Esophagus muscularis mucosa (tissue), 4 donors: Measurements from ENCODE around the gene RNASET2. TPM values are rescaled to one million over a fixed set of nuclear protein-coding genes. Genes with fewer than 3 reads are reported as not detected.

ENCODE experiments used
- DNase-seq: peaks from one replicate; pipeline ENCODE4 v3.0.0-alpha.2; 2017; ENCODE audit errors: extremely low spot score
- H3K27ac ChIP-seq, 4 donors: fragments of 200-600 bp; sonication (generic); replicated peaks in 1 of 4; 1 replicate in 3 of 4; 2 replicates in 1 of 4; pipeline ENCODE4 v1.5.1; 2016 to 2019; ENCODE audit warnings: mild to moderate bottlenecking in 1 of 4
- H3K27me3 ChIP-seq, 4 donors: fragments of 200-600 bp; sonication (generic); one replicate each; pipeline versions ENCODE4 v1.5.1 to v1.6.0; 2016 to 2019
- H3K36me3 ChIP-seq, 4 donors: fragments of 200-600 bp; sonication (generic); one replicate each; pipeline ENCODE4 v1.5.1; 2016 to 2019
- H3K4me1 ChIP-seq, 4 donors: fragments of 200-600 bp; sonication (generic); one replicate each; pipeline ENCODE4 v1.5.1; 2016 to 2019
- H3K4me3 ChIP-seq, 4 donors: fragments of 200-600 bp; sonication (generic); 1 replicate in 2 of 4; 2 replicates in 2 of 4; pipeline ENCODE4 v1.5.1; 2016 to 2019; ENCODE audit warnings: mild to moderate bottlenecking in 4 of 4, moderate library complexity in 1 of 4
- H3K9me3 ChIP-seq, 4 donors: fragments of 200-600 bp; sonication (generic); 1 replicate in 3 of 4; 2 replicates in 1 of 4; pipeline ENCODE4 v1.5.1; 2016 to 2019
- CTCF ChIP-seq, 3 experiments: fragments of 200-600 bp in 2 of 3; fragments of 450-650 bp in 1 of 3; sonication (generic) in 2 of 3; IDR thresholded peaks; one replicate each; pipeline ENCODE4 v1.5.1; 2017 to 2019; ENCODE audit warnings: antibody characterized with exemption in 3 of 3, mild to moderate bottlenecking in 2 of 3, moderate library complexity in 1 of 3
- EP300 ChIP-seq: sonication (generic); formaldehyde crosslinking; IDR thresholded peaks from one replicate; pipeline ENCODE4 v1.6.1; 2017; ENCODE audit warnings: antibody characterized with exemption
- POLR2A ChIP-seq: fragments of 450-650 bp; IDR thresholded peaks from one replicate; pipeline ENCODE4 v1.6.1; 2017; ENCODE audit warnings: antibody characterized with exemption, moderate library complexity, mild to moderate bottlenecking, low read depth
- POLR2AphosphoS5 ChIP-seq, 2 donors: sonication (generic); formaldehyde crosslinking; IDR thresholded peaks; one replicate each; pipeline ENCODE4 v1.6.1; 2017; ENCODE audit warnings: antibody characterized with exemption in 2 of 2
- WGBS: methylation state at CpG from one replicate; pipeline ENCODE4 v1.1.5; 2018; 5-methylcytosine and 5-hydroxymethylcytosine counted together
- intact Hi-C: fragments of 100-400 bp; cut with DNase I; formaldehyde crosslinking; loops from one replicate; pipeline ENCODE4 v1.15.1; 2023
- total RNA-seq, 4 donors: library from RNA; depleted of rRNA; stranded (reverse); fragments of >200 nt; gene quantifications; one replicate each; pipeline versions ENCODE4 v1.1.0 to v1.2.1, GENCODE V29; 2016

Gene RNASET2
- total RNA-seq, 4 donors from 2014 or later: 24.1 to 54.5 (median 30.4) TPM

GRCh38 chr6:166929542-166930189, 26.7 kb downstream of the RNASET2 start:
- no peaks in the 10 kb centered on the region for H3K27me3 ChIP-seq
- H3K9me3 ChIP-seq: no peaks in the 10 kb centered on the region
- peaks cover 0 to 7% (median 3%) of the 10 kb centered on the region in 4 donors for H3K4me1 ChIP-seq
- H3K36me3 ChIP-seq: peaks cover 5 to 36% (median 20%) of the 10 kb centered on the region in 4 donors
- DNase-seq: no peak
- H3K4me3 ChIP-seq: no peak overlapping the region
- 60% methylated on average over 9 of the region's 9 CpGs for WGBS
- TF ChIP-seq POLR2AphosphoS5 (IDR thresholded peaks at IDR 0.05) (no peak), EP300 (no peak), CTCF (IDR thresholded peaks at IDR 0.05) (no peak), POLR2A (no peak)
- H3K27ac ChIP-seq: no peak overlapping the region
- intact Hi-C loops: no loop called here

- Histone ChIP-seq H3K9me3 (no peaks in the 10 kb centered on the region), H3K4me3 (no peak overlapping the region), H3K4me1 (peaks cover 0 to 7% (median 3%) of the 10 kb centered on the region in 4 donors), H3K27ac (no peak overlapping the region), H3K27me3 (no peaks in the 10 kb centered on the region), H3K36me3 (peaks cover 0 to 30% (median 14%) of the 10 kb centered on the region in 4 donors)
- TF ChIP-seq CTCF (IDR thresholded peaks at IDR 0.05) (no peak), POLR2AphosphoS5 (IDR thresholded peaks at IDR 0.05) (no peak), EP300 (no peak), POLR2A (no peak)
- DNase-seq: no peak
- WGBS: 90% methylated on average over 19 of the region's 21 CpGs
- intact Hi-C loops: no loop called here
These were observed 27.5 kb downstream of the RNASET2 start for GRCh38 chr6:166928644-166929541.

GRCh38 chr6:166927935-166928643, 28.3 kb downstream of the RNASET2 start:
- Histone ChIP-seq H3K4me3 (no peak overlapping the region), H3K36me3 (peaks cover 0 to 30% (median 12%) of the 10 kb centered on the region in 4 donors), H3K27me3 (no peaks in the 10 kb centered on the region), H3K4me1 (peaks cover 0 to 7% (median 3%) of the 10 kb centered on the region in 4 donors), H3K9me3 (no peaks in the 10 kb centered on the region), H3K27ac (no peak overlapping the region)
- intact Hi-C loops: no loop called here
- TF ChIP-seq POLR2AphosphoS5 (IDR thresholded peaks at IDR 0.05) (no peak), CTCF (IDR thresholded peaks at IDR 0.05) (no peak), EP300 (no peak), POLR2A (no peak)
- 79% methylated on average over 13 of the region's 13 CpGs for WGBS
- no peak for DNase-seq

- H3K27ac ChIP-seq: no peak overlapping the region
- H3K36me3 ChIP-seq: peaks cover 0 to 24% (median 10%) of the 10 kb centered on the region in 4 donors
- intact Hi-C loops: no loop called here
- DNase-seq: no peak
- no peaks in the 10 kb centered on the region for H3K9me3 ChIP-seq
- TF ChIP-seq POLR2AphosphoS5 (IDR thresholded peaks at IDR 0.05) (no peak), POLR2A (no peak), CTCF (IDR thresholded peaks at IDR 0.05) (no peak), EP300 (no peak)
- whole genome bisulfite sequencing: 81% methylated on average over 12 of the region's 12 CpGs
- H3K4me3 ChIP-seq: no peak overlapping the region
- no peaks in the 10 kb centered on the region for H3K27me3 ChIP-seq
- peaks cover 0 to 7% (median 3%) of the 10 kb centered on the region in 4 donors for H3K4me1 ChIP-seq
These were observed 29.0 kb downstream of the RNASET2 start for GRCh38 chr6:166927240-166927934.
